AG20443 (cell line): ENCODE results near the gene THSD4.

ENCODE experiments used
- DNase-seq: peaks from one replicate; pipeline ENCODE4 v3.0.0; 2012; ENCODE audit warnings: low spot score, mixed read lengths

The THSD4 gene

GRCh38 chr15:71687902-71688508 is 572.7 kb downstream of the THSD4 start:
- DNase-seq = no peak

GRCh38 chr15:71688509-71689094 is 573.3 kb downstream of the THSD4 start:
- DNase-seq = no peak

DNA sequence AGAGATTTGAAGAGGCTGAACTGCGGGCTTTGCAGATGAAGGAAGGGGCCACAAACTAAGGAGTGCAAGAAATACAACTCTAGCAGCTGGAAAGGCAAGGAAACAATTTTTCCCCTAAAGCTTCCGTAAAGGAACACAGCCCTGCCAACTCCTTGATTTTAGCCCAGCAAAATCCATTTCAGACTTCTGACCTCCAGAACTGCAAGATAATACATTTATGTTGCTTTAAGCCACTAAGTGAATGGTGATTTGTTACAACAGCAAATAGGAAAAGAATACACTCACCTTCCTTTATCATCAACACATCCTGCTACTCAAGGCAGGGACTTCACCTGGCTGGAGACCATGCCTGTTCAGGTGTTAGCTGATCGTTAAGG is 575.8 kb downstream of the THSD4 start:
- DNase-seq = no peak

DNA sequence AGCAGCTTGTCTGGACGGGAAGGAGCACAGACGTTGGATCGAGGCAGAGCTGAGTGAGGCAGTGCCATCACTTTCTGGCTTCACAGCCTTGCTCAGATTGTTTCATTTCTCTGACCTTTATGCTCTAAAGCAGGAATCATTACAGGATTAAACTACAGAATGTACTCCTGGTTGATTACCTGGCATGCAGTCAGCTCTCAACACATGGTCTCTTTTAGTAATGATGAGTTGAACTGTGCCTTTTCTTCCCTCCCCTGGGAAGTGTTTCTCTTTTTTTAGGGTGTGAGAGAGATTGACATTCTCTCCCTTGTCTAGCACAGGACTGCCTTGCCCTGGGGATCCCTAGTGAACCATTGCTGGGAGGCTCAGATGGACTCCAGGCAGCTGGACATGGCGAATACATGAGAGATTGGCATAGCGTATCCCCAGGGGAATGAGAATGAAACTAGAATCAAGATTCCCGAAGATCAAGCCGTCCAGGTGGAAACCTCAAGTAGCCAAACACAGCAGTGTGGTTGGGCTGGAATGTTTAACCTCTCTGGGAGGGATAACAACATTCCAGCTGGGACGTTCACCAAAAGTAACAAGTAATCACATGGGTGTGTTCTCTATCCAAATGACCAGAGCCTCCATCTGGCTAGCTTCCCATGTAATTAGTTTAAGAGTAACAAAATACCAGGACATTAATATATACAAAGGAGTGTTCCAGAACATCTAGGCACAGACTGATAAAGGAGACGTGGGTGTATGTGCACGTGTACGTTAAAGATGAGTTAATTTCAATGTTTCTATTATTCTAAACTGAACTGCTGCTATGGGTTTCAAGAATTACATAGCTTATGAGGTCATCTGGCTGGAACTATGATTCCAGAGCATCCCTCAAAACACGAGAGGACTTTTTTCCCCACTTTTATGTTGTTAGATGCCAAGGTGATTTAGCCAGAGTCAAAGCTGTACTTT is 576.5 kb downstream of the THSD4 start:
- DNase-seq = peak; percentile 76

DNA sequence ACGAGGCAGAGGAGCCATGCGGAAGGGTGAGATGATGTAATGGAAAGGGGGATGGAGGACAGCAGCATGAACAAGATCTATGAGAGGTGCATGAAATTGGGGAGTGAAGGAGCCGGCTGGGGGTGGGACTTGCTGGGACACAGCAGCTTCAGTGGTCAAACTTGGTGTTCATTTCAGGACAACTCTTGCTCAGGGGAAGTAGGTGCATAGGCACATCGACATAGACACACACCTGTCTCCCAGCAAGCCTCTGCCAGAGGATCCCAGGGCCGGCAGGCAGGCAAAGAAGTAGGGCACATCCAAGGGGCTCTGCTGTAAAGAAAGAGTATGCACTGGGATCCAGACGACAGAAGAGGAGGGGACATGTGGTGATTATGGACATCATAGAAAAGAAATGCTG is 582.0 kb downstream of the THSD4 start:
- no peak for DNase-seq

- no peak for DNase-seq
These were observed 582.8 kb downstream of the THSD4 start for GRCh38 chr15:71698030-71698429.

DNA sequence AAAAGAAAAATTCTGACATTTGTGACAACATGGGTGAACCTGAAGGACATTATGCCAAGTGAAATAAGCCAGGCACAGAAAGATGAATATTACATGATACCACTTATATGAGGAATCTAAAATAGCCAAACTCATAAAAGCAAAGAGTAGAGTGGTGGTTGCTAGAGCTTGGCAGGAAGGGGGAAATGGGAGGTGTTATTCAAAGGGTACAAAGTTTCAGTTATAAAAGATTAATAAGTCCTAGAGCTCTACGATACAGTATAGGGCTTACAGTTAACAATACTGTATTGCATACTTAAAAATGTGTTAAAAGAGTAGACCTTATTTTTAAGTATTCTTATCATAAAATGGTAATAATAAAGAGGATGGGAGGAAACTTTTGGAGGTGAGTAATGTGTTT is 583.5 kb downstream of the THSD4 start:
- no peak for DNase-seq

- DNase-seq = no peak
These were observed 584.7 kb downstream of the THSD4 start for GRCh38 chr15:71699977-71700376.

DNA sequence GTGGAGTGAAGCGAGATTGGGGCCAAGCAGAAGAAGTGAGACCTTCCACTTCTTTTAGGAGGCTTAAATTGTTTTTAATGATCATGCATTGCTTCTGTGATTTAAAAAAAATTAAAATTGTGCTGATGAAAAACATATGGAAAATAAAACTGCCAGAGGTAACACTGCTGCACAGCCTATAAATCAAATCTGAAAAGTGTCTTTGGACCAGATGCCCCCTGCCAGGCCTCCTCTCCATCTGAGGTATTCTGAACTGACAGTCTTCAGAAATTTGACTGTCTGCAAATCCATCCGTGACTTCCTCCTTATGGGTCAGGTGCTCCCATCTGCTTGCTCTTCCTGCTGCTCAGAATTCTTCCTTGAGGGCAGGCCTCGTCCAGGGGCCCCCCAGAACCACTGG is 586.5 kb downstream of the THSD4 start:
- no peak for DNase-seq

DNA sequence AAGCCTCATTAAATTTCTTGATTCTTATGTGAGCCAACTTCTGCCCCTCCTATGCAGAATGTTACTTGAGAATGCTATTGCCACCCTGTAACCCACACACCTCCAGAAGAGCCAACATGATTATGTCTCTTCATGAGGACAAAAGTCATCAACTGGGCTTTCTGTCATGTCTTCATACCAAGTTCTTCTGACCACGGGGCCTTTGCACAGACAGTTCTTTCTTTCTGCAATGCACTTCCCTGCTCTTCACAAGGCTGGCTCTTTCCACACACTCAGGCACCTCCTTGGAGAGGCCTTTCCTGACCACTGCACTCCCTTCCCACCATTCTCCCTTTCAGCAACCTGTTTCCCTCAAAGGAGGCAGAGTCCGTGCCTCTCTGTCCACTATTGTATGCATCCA is 587.2 kb downstream of the THSD4 start:
- DNase-seq = no peak

DNA sequence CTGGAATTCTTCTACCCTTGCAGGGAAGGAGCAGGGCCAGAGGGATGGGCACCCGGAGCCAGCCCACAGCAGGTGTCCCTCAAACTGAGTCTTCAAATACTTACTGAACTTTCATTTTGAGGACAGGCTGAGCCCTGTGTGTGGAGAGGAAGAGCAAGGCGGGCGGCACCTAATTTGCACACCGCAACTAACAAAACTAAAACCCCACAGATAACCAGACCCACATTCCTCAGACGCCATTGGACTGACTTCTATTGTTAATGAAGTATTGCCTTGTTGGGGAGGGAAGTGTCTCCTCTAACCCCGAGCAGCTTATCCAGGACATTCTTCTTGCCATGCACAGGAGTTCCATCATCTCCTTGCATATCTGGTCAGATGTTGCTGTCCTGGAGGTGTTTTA is 589.9 kb downstream of the THSD4 start:
- DNase-seq = peak; percentile 61

DNA sequence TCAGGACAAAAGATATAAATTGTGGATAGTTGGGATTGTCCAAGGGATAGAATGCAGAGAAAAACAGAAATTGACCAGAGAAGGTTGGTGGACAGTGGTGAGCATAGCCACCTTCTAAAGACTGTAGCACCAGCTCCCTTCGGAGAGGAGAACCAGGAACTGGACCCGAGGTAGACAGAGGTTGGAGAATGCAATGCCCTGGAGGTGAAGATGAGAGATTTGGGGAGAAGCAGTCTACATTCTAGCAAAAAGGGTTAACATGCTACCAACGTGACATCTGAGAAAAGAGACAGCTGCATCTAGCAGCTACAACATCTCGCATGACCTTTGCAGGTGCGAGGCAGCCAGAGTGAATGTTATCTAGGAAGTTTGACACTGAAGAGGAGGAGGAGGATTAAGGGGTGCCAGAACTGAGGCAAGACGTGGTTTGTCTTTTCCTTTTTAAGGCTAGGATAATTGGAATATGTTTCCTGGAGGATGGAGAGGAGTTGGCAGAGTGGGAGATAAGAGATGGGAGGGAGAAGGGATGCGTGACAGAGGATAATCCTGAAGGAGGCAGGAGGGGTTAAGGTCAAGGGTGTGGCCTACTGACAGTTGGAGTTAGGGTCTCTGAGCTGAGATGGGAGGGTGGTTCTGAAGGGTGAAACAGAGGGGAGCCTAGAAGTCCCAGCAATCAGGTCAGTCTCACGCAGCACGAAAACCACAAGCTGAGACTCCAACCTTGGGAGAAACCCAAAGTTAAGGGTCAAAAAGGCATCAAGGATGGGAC is 591.4 kb downstream of the THSD4 start:
- DNase-seq = no peak

DNA sequence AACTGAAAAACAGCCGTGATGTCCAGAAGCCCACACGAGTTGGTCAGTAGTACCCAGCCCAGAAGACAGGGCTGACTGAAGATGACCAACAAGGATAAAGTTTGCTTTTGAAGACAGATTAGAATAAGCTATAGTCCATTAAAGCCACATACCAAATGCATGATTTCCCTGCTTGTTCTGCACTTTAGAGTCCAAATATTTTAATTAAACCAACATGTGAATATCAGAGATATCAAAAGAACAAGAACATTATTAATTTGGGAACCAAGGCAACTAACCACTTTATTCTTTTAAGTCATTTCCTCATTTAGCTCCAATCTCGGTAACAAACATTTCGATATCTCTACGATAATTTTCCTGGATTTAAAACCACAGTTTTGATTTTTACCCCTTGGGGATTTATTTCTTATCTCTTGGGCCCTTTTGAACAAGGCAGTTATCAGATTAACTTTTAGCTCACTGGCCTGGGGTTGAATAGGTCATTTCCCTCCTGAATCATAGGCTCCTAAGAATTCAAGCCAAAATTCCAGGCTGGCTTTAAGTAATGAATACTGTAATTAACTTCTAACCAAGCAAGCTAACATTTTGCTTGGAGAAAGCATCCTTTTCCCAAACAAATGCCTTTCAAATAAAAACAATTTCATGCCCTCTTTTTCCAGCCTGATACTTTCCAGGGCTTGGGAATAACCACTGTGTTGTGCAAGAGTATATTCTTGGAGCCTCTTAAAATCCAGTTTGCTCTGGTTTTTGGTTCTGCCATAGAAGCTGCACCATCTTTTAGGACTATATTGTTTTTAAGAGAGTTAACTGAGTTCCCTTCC is 592.2 kb downstream of the THSD4 start:
- DNase-seq = peak; percentile 40

DNA sequence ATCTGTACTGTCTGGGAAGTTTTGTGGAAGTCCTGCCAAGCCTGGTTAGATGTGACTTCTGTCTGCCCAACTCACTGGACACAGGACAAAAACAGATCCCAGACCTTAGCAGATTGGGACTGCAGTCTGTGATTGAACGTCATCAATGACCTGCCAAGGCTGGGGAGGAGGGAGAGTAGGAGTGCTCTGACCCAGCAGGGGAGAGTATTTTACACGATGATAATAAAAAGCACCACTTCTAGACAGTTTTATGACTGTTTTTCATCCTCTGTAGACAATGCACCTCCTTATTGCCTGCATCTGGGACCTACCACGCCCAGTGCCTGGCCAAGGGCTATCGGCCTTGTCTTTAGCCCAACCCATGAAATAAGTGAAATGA is 592.8 kb downstream of the THSD4 start:
- DNase-seq = peak; percentile 22

GRCh38 chr15:71708741-71709140 is 593.5 kb downstream of the THSD4 start:
- DNase-seq = no peak

DNA sequence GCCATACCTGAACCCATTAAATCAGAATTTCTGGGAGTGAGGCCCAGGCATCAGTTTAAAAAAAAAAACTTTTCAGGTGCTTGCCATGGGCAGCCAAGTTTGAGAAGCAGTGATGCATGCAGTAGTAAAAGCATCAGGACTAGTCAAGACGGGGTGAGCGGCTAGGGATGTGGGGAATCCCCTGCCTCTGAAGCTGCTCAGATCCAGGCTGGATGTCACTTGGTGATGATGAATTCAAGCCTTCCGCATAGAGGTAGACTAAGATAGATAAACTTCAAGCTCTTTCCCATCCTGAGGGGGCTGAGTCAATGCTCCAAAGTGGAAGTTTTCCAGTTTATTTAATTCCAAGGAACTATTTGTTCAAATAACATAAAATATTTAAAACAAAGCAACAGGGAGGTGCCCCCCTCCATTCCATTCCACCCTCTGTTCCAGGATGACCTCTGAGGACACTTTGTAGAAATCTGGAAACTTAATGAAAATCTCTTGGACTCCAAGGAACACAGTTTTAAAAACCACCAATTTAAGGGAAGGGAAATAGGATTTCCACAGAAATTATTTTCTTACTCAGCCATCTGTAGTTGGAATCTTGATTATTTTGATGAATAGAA is 594.6 kb downstream of the THSD4 start:
- no peak for DNase-seq

DNA sequence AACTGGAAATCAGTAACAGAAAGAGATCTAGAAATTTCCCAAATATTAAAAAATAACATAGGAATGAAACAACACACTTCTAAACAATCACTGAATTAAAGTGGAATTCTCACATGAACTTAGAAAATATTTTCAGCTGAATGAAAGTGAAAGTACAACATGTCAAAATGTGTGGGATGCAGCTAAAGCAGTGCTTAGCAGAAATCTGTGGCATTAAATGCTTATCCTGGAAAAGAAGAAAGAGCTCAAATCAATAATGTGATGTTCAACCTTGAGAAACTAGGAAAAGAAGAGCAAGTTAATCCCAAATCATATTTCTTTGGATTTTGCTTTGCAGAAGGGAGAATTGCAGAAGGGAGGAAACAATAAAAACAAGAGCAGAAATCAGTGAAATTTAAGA is 596.9 kb downstream of the THSD4 start:
- no peak for DNase-seq

GRCh38 chr15:71713191-71713809 is 598.0 kb downstream of the THSD4 start:
- DNase-seq = no peak

- no peak for DNase-seq
These were observed 600.6 kb downstream of the THSD4 start for GRCh38 chr15:71715914-71716313.

DNA sequence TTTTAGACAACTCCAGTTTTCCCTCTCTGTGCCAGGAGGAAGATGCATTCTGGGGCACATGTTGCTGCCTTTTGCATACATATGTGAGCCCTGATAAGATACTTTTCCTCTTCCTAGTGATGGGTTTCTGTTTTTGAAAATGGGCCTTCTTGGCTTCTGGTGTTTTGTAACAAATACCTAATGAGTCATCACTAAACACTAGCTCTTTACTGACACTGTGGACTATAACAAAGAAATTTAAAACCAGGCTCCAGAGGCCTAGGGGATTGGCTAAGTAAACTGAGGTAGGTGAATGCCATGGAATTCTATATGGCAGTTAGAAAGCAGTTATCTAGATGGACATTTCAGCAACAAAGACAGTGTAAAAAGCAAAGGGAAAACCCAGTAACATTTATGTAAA is 601.7 kb downstream of the THSD4 start:
- peak; percentile 49 for DNase-seq
